Glomerular visceral epithelial cell (primary cell): Measurements from ENCODE around the gene PDZRN3.

Source experiments
- DNase-seq: peaks from one replicate; pipeline ENCODE4 v3.0.0-alpha.2; 2016; ENCODE audit errors: extremely low spot score

Gene PDZRN3

GRCh38 chr3:73418681-73419080, 206.1 kb downstream of the PDZRN3 start:
- no peak for DNase-seq

- no peak for DNase-seq
Measured at GRCh38 chr3:73415118-73415517, 209.6 kb downstream of the PDZRN3 start.

- no peak for DNase-seq
Measured at GRCh38 chr3:73413619-73414018, 211.1 kb downstream of the PDZRN3 start.

- no peak for DNase-seq
Measured at GRCh38 chr3:73411993-73412392, 212.7 kb downstream of the PDZRN3 start.

- no peak for DNase-seq
Measured at GRCh38 chr3:73411545-73411944, 213.2 kb downstream of the PDZRN3 start.

GRCh38 chr3:73409138-73409763, 215.5 kb downstream of the PDZRN3 start:
- DNase-seq = no peak

- DNase-seq = no peak
Measured at GRCh38 chr3:73408634-73409033, 216.1 kb downstream of the PDZRN3 start.

- no peak for DNase-seq
Measured at GRCh38 chr3:73407577-73407976, 217.2 kb downstream of the PDZRN3 start.

GRCh38 chr3:73405853-73406252, 218.9 kb downstream of the PDZRN3 start:
- DNase-seq = no peak

GRCh38 chr3:73405000-73405399, 219.7 kb downstream of the PDZRN3 start:
- DNase-seq = no peak

- DNase-seq = no peak
Measured at GRCh38 chr3:73404435-73404834, 220.3 kb downstream of the PDZRN3 start.

- DNase-seq = no peak
Measured at GRCh38 chr3:73403444-73403843, 221.3 kb downstream of the PDZRN3 start.

GRCh38 chr3:73401616-73402279, 223.0 kb downstream of the PDZRN3 start:
- no peak for DNase-seq

- DNase-seq = no peak
Measured at GRCh38 chr3:73401059-73401458, 223.7 kb downstream of the PDZRN3 start.

GRCh38 chr3:73399666-73400253, 225.0 kb downstream of the PDZRN3 start:
- DNase-seq = no peak

GRCh38 chr3:73399106-73399505, 225.6 kb downstream of the PDZRN3 start:
- no peak for DNase-seq

GRCh38 chr3:73398084-73398483, 226.7 kb downstream of the PDZRN3 start:
- DNase-seq = no peak

- DNase-seq = no peak
Measured at GRCh38 chr3:73394240-73394639, 230.5 kb downstream of the PDZRN3 start.

GRCh38 chr3:73393005-73393404, 231.7 kb downstream of the PDZRN3 start:
- DNase-seq = no peak

GRCh38 chr3:73391984-73392383, 232.8 kb downstream of the PDZRN3 start:
- DNase-seq = no peak

- DNase-seq = no peak
Measured at GRCh38 chr3:73389928-73390327, 234.8 kb downstream of the PDZRN3 start.

GRCh38 chr3:73389117-73389813, 235.5 kb downstream of the PDZRN3 start:
- DNase-seq = no peak

GRCh38 chr3:73385568-73385967, 239.2 kb downstream of the PDZRN3 start:
- DNase-seq = no peak
